GM18507 (cell line): Measurements from ENCODE around the gene NADSYN1.

Experiments used
- DNase-seq: peaks from one replicate; pipeline ENCODE4 v3.0.0; 2011; ENCODE audit warnings: low read depth; ENCODE audit not compliant: insufficient read length; ENCODE audit errors: extremely low spot score
- FAIRE-seq: peaks from 2 replicates; lab custom pipeline; 2011; peaks lifted over from hg19 to GRCh38; lab: Jason Lieb, UNC

NADSYN1 gene

GRCh38 chr11:71448257-71449171, 4.5 kb upstream of the NADSYN1 start, which contains the start of gene DHCR7:
Gene DHCR7 (minus strand): TSS chr11:71448393. CDS start chr11:71444952, 3,441 bp downstream.
- peak; percentile 95 for DNase-seq
- FAIRE-seq = peak; percentile 73

GRCh38 chr11:71449596-71449995, 3.4 kb upstream of the NADSYN1 start:
- no peak for FAIRE-seq

GRCh38 chr11:71450507-71450906, 2.5 kb upstream of the NADSYN1 start:
- FAIRE-seq (no peak), DNase-seq (no peak)

More at GRCh38 chr11:71449596-71449995, 3.4 kb upstream of the NADSYN1 start:
- DNase-seq = no peak

GRCh38 chr11:71450939-71451338, 2.1 kb upstream of the NADSYN1 start:
- DNase-seq (no peak), FAIRE-seq (no peak)

GRCh38 chr11:71451596-71452198, 1.3 kb upstream of the NADSYN1 start:
- DNase-seq = no peak
- FAIRE-seq = no peak

- DNase-seq (no peak), FAIRE-seq (peak; percentile 44)
Observed at GRCh38 chr11:71452199-71453036, 585 bp upstream of the NADSYN1 start.

GRCh38 chr11:71453918-71454304, 908 bp downstream of the NADSYN1 start:
- no peak for DNase-seq
- FAIRE-seq = no peak

- DNase-seq (no peak), FAIRE-seq (no peak)
Observed at GRCh38 chr11:71454470-71455113, 1.6 kb downstream of the NADSYN1 start.

GRCh38 chr11:71456294-71456693, 3.3 kb downstream of the NADSYN1 start:
- no peak for FAIRE-seq
- DNase-seq = no peak

- no peak for DNase-seq
- no peak for FAIRE-seq
Observed at GRCh38 chr11:71456831-71457230, 3.8 kb downstream of the NADSYN1 start.

GRCh38 chr11:71458146-71459070, 5.4 kb downstream of the NADSYN1 start:
- FAIRE-seq = no peak

GRCh38 chr11:71459076-71459766, 6.2 kb downstream of the NADSYN1 start:
- FAIRE-seq = no peak
- no peak for DNase-seq

More at GRCh38 chr11:71458146-71459070, 5.4 kb downstream of the NADSYN1 start:
- DNase-seq = no peak

GRCh38 chr11:71459767-71460320, 6.8 kb downstream of the NADSYN1 start:
- FAIRE-seq (no peak), DNase-seq (no peak)

- DNase-seq (no peak), FAIRE-seq (no peak)
Observed at GRCh38 chr11:71461696-71462095, 8.7 kb downstream of the NADSYN1 start.

GRCh38 chr11:71462726-71463125, 9.7 kb downstream of the NADSYN1 start:
- FAIRE-seq (no peak), DNase-seq (no peak)

- DNase-seq = no peak
- no peak for FAIRE-seq
Observed at GRCh38 chr11:71463331-71464211, 10.6 kb downstream of the NADSYN1 start.

GRCh38 chr11:71465054-71465453, 12.1 kb downstream of the NADSYN1 start:
- DNase-seq (no peak), FAIRE-seq (no peak)
